ENCODE measurements around the gene HOXA11. TPM values are rescaled to one million over a fixed set of nuclear protein-coding genes. Genes with fewer than 3 reads are reported as not detected.

Gene HOXA11
- total RNA-seq, 1 donor from 2014 or later, result 1.3 TPM

GRCh38 chr7:27174874-27175625 lies 10.0 kb downstream of the HOXA11 start:
- intact Hi-C loops (cut with DNase I), result no loop called here

GRCh38 chr7:27173956-27174873 lies 10.8 kb downstream of the HOXA11 start, which contains the start of gene HOXA10:
Gene HOXA10 (minus strand): TSS chr7:27174320. CDS start chr7:27174306, 14 bp downstream.
- ATAC-seq, result peak; percentile 31
- intact Hi-C loops (cut with DNase I), result no loop called here

More at GRCh38 chr7:27174874-27175625, 10.0 kb downstream of the HOXA11 start:
- ATAC-seq (peak; percentile 2), DNase-seq (ENCODE audit: low spot score) (peak; percentile 51)

GRCh38 chr7:27173511-27173955 lies 11.5 kb downstream of the HOXA11 start:
- DNase-seq (ENCODE audit: low spot score) (peak; percentile 65), ATAC-seq (no peak)
- intact Hi-C loops (cut with DNase I), result no loop called here

More at GRCh38 chr7:27173956-27174873, 10.8 kb downstream of the HOXA11 start, which contains the start of gene HOXA10:
- DNase-seq (ENCODE audit: low spot score), result peak; percentile 83

- intact Hi-C loops (cut with DNase I), result no loop called here
- ATAC-seq (peak; percentile 78), DNase-seq (ENCODE audit: low spot score) (peak; percentile 91)
These were observed 12.1 kb downstream of the HOXA11 start for GRCh38 chr7:27172823-27173510.

GRCh38 chr7:27172315-27172774 lies 12.7 kb downstream of the HOXA11 start:
- intact Hi-C loops (cut with DNase I), result no loop called here
- DNase-seq (ENCODE audit: low spot score) (peak; percentile 59), ATAC-seq (peak; percentile 0)

GRCh38 chr7:27171637-27172314 lies 13.3 kb downstream of the HOXA11 start:
- intact Hi-C loops (cut with DNase I), result no loop called here
- ATAC-seq (no peak), DNase-seq (ENCODE audit: low spot score) (peak; percentile 59)

- intact Hi-C loops (cut with DNase I), result no loop called here
- DNase-seq (ENCODE audit: low spot score) (peak; percentile 59), ATAC-seq (no peak)
These were observed 13.8 kb downstream of the HOXA11 start for GRCh38 chr7:27171325-27171636.

- ATAC-seq (no peak), DNase-seq (ENCODE audit: low spot score) (no peak)
- intact Hi-C loops (cut with DNase I), result no loop called here
These were observed 14.4 kb downstream of the HOXA11 start for GRCh38 chr7:27170426-27171324.

GRCh38 chr7:27169658-27170425 lies 15.2 kb downstream of the HOXA11 start:
- ATAC-seq (no peak), DNase-seq (ENCODE audit: low spot score) (peak; percentile 63)
- intact Hi-C loops (cut with DNase I), result no loop called here

GRCh38 chr7:27168265-27168947 lies 16.6 kb downstream of the HOXA11 start:
- intact Hi-C loops (cut with DNase I), result no loop called here
- DNase-seq (ENCODE audit: low spot score), result peak; percentile 82
- peak; percentile 17 for ATAC-seq

GRCh38 chr7:27167916-27168264 lies 17.1 kb downstream of the HOXA11 start:
- ATAC-seq, result no peak
- intact Hi-C loops (cut with DNase I), result no loop called here
- no peak for DNase-seq (ENCODE audit: low spot score)

- ATAC-seq, result no peak
- intact Hi-C loops (cut with DNase I), result no loop called here
- peak; percentile 61 for DNase-seq (ENCODE audit: low spot score)
These were observed 18.2 kb downstream of the HOXA11 start for GRCh38 chr7:27166531-27167505.

GRCh38 chr7:27165996-27166530 lies 19.0 kb downstream of the HOXA11 start:
- ATAC-seq, result peak; percentile 11
- intact Hi-C loops (cut with DNase I), result no loop called here
- DNase-seq (ENCODE audit: low spot score), result peak; percentile 72

GRCh38 chr7:27165089-27165995 lies 19.7 kb downstream of the HOXA11 start, which contains the start of gene HOXA9:
Gene HOXA9 (minus strand): TSS chr7:27165537. CDS start chr7:27165457, 80 bp downstream.
- intact Hi-C loops (cut with DNase I), result no loop called here
- DNase-seq (ENCODE audit: low spot score) (peak; percentile 89), ATAC-seq (peak; percentile 68)

All from sciatic nerve (tissue), 2 donors.